H1 (cell line): ENCODE results near the gene S1PR2. TPM values are rescaled to one million over a fixed set of nuclear protein-coding genes. Genes with fewer than 3 reads are reported as not detected.

Experiments used
- GABPA ChIP-seq: IDR thresholded peaks from 2 replicates; pipeline ENCODE4 v1.6.1; 2011; ENCODE audit warnings: mild to moderate bottlenecking, low read length, moderate library complexity, borderline replicate concordance; ENCODE audit not compliant: insufficient read depth
- MAFK ChIP-seq: IDR thresholded peaks from 2 replicates; pipeline ENCODE4 v1.6.1; 2012; ENCODE audit warnings: low read depth, mild to moderate bottlenecking, improper control_type of control experiment, low read length
- SIRT6 ChIP-seq: IDR thresholded peaks from one replicate; pipeline ENCODE4 v1.7.1; 2012; ENCODE audit warnings: low read length, inconsistent platforms
- polyA plus RNA-seq, 7 experiments: library from polyadenylated mRNA; depleted of rRNA in 3 of 7; stranded (reverse) in 5 of 7; unstranded in 2 of 7; fragments of >200 nt in 5 of 7; fragments of 200-250 nt in 2 of 7; gene quantifications; 1 replicate in 5 of 7; 2 replicates in 1 of 7; 4 replicates in 1 of 7; pipeline versions ENCODE4 v1.2.1 to v1.2.3, GENCODE V29; 2011 to 2013; ENCODE audit warnings: missing spikeins in 2 of 7, mixed read lengths in 2 of 7
- total RNA-seq: library from RNA; stranded (reverse); fragmentation: NEBNext Ultra II Directional; extraction: Animal tissue kit (Norgen Biotek cat#: 25700); gene quantifications from 2 replicates; pipeline ENCODE4 v1.2.1, GENCODE V29; 2021
- TF ChIP-seq, protein P1 (sequence below): IDR thresholded peaks from 2 replicates; pipeline ENCODE4 v1.6.1; 2011; ENCODE audit warnings: low read depth, mild to moderate bottlenecking, low read length; ENCODE audit not compliant: insufficient read depth

S1PR2 gene
- total and polyA plus RNA-seq, 2 of the 8 experiments (the other 6 are each of a cell fraction or from before 2014, with no cell fraction given): 17.5 to 19.4 TPM

- TF ChIP-seq SIRT6 (no peak), GABPA (no peak), MAFK (no peak)
- TF ChIP-seq, protein P1, sequence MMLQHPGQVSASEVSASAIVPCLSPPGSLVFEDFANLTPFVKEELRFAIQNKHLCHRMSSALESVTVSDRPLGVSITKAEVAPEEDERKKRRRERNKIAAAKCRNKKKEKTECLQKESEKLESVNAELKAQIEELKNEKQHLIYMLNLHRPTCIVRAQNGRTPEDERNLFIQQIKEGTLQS: no peak
Measured at GRCh38 chr19:10226376-10227025, 4.6 kb downstream of the S1PR2 start (continued).
